CD1c-positive myeloid dendritic cell (primary cell): ENCODE data around the gene TREML1.

Experiments used
- DNase-seq: peaks from one replicate; pipeline ENCODE4 v3.0.0-alpha.2; 2016; ENCODE audit errors: extremely low spot score

Gene TREML1

GRCh38 chr6:41179163-41179562, 25.0 kb upstream of the TREML1 start:
- no peak for DNase-seq

DNA sequence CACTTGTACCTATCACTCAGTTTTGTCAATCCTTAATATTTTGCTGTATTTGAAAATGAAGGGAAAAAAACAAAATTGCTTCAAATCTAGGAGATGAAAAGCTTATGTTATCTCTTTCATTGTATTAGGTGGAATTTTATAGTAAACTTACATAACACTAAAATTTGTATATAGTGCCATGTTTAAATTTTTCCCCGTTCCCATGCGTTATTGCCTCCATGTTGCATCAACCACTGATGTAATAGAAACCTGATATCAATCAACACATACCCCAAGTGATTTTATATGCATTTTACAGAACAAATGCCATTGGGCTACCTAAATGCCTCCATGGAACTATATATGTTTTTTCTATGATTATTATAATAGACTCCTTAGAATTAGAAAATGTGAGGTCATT, 23.5 kb upstream of the TREML1 start:
- DNase-seq: no peak

DNA sequence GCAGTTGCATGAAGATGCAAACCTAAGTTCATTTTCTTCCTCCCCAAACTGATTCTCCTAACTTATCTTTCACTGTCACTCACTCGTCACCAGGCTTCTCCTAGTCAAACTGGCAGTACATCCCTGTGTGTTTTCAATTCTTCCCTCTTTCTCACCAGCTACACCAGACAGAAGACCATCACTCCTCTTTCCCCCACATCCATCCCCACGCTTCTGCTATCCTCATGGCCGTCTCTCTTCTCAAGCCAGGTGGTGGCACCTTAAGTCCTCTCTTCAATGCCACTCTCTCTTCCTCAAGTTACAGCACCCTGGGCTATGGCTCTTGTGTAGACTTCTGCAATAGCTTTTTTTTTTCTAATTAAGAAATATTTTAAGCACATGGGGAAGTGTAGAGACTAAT, 23.1 kb upstream of the TREML1 start:
- no peak for DNase-seq

- DNase-seq: no peak
These were observed 22.0 kb upstream of the TREML1 start for GRCh38 chr6:41176189-41176588.

- no peak for DNase-seq
These were observed 20.9 kb upstream of the TREML1 start for GRCh38 chr6:41175084-41175483.

DNA sequence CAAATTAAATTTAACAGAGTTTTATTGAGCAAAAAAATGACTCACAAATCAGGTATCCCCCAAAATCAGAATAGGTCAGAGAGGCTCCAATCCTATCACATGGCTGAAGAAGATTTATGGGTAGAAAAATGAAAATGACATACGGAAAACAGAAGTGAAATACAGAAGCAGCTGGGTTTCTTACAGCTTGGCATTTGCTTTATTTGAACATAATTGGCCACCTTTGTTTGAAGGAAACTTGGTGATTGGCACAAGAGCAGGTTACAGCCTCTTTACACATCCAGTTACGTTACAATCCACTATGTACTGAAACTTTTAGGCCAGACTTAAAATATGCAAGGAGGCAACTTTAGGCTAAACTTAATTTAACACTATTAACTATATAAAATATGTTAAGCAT, 20.5 kb upstream of the TREML1 start:
- DNase-seq: peak; percentile 31

DNA sequence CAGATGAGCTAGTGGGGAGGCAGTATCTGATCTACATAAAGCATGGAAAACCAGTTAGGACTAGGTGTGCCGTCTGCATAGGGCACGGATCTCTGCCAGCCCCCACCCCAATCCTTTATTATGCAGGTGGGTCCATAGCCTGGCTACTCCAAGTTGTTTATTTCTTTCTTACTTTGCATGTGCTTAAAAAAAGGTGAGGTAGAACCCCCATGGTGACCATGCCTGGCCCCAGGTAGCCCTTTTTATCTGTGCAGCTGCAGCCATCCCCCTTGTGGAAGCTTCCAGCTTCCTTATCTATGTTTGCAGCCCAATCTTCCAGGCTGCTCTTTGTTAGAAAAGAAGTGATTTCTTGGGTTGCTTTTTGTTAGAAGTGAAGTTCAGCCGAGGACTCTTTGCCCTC, 17.8 kb upstream of the TREML1 start:
- no peak for DNase-seq

GRCh38 chr6:41170547-41171160, 16.5 kb upstream of the TREML1 start:
- no peak for DNase-seq

- peak; percentile 22 for DNase-seq
These were observed 13.2 kb upstream of the TREML1 start for GRCh38 chr6:41167173-41167963.

- DNase-seq: no peak
These were observed 10.5 kb upstream of the TREML1 start for GRCh38 chr6:41164551-41165120.

DNA sequence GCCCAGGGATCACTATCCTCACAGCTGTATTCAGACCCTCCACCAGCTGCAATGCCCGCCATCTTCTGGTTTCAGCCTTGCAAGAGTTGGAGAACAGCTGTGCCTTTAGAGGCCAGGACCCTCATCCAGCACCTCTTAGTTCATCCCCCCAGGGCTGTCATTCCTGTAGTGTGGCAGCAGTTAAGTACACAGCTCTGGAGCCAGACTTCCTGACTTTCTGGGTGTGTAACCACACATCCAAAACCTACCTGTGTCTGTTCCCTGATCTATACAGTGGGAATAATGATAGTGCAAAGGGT, 9.2 kb upstream of the TREML1 start:
- DNase-seq: no peak

DNA sequence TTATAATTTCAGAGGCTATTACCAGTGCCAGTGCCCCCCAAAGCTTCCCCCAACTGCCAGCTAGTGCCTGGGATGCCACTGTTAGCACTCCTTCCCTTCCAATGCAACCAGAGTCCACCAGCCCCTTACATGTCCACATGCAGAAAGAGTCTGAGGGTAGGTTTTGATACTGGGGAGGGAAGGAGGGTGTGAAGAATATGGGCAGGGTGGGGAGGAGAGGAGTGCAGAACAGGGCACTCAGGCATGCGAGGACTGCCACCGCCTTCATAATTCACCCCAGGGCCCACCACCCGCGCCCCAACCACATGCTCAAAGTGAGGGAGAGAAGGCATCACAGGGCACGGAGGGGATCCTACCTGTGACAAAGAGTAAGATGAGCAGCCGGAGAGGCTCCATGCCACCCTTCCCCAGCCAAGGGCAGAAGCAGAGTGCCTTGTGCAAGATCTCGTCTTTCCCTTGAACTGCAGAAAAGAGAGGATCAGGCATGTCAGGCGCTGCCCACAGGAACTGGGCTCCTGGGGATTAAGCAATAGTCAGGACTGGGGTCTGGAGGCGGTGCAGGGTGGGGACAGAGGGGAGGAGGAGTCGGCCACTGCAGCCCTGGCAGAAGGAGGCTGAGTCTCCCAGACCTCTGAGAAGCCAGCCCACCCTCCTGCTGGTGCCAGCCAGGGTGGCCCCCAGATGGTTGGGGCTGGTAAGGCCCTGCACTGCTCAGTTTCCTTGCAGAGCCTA, 8.7 kb upstream of the TREML1 start, which contains the start of gene TREM2:
TSS of gene TREM2 (minus strand) at position 430 of the 732 bp plus-strand sequence. CDS start at position 396, 34 bp downstream.
- peak; percentile 83 for DNase-seq

DNA sequence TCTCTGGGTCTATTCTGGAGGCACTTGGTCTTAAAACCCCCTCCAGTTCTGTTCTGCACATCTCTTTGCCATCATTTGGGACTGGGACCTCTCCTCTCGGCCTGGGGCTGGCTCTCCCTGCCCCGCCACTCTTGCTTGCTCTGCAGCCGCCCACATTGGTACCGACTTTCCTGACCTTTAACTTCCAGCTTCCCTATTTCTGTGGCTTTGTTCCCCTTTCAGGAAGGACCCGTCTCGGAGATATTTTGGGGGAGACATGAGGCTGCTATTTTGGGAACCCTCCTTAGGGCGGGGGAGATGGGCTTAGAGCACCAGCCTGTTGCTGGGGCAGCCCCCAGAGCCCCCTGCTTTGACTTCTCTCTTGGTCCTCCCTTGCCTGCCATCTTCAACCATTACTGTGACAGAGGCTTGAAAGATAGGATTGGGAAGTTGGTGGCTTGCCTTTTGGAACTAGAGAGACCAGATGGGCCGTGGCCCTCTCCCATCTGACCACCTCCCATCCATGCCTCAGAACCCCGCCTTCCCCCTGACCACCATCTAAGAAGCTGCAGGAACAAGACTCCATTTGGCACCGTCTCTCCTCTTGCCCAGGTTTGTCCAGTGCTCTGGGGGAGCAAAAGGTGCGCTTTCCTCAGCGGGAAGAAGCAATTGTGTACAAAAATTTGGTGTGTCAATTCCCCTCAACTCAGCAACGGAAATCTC, 7.9 kb upstream of the TREML1 start:
- DNase-seq: peak; percentile 80

GRCh38 chr6:41161380-41161779, 7.2 kb upstream of the TREML1 start:
- no peak for DNase-seq

DNA sequence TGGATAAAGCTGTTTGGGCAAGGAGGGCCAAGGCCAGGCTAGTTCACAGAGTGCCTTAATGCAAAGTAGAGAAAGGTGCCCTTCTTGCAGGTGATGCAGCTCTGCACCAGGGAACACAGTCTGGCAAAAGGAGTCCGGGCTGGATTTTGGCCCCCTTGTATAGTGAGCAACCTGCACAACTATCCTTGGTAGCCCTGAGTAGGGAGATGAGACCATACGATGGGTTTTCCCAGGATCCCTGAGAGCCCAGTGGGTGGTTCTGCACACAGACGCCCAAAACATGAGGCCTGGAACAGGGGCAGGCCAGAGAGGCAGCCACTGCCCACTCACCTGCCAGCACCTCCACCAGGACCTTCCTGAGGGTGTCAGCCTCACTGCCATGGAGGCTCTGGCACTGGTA, 6.8 kb upstream of the TREML1 start:
- no peak for DNase-seq

- DNase-seq: no peak
These were observed 5.4 kb upstream of the TREML1 start for GRCh38 chr6:41159415-41160082.

DNA sequence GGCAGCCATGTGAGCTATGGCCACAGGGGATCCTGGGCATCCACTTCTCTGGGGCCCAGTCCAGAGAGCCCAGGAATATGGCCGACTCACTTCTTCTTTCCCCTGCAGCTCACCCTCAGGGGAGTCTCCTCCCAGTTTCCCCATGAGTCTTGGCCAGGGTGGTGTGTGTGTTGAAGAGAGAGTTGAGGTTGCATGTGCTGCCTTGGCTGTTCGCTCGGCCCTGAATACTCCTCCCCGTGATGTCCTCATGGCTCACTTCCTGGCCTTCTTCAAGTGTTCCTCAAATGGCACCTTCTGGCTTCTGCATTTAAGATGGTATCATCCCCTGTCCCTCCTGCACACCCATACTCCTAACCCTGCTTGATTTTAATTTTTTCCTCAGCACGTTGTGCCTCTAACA, 3.2 kb upstream of the TREML1 start:
- DNase-seq: peak; percentile 84

DNA sequence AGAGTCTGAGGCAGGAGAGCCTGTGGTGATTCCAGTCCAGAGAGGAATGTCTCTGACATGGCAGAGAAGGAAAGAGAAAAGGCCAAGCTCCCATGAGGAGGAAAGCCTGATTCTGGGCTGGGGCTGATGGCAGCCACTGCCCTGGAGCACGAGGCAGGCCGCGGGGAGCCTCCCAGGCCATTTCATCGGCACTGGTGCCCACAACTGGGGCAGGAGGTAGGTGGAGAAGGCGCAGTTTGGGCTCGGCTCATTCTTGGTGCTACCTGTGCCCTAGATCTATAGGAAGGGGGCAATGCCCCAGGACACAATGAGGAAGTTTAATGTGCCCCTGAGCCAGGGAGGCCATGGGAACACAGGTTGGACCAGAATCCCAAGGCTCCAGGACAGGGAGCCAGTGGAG, 2.6 kb upstream of the TREML1 start:
- no peak for DNase-seq

DNA sequence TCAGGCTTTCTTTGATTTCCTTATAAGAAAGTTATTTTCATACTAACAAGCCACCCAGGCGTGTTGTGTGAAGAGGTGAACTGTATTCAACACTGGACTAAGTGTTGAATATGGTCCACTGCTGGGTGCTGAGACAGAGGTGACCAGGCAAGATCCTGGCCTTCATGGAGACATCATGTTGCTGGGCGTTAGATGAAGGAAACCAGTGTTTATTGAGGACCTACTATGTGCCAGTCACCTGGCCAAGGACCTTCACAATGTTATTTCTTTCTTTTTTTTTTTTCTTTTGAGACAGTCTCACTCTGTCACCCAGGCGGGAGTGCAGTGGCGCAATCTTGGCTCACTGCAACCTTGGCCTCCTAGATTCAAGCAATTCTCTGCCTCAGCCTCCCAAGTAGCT, 1.9 kb upstream of the TREML1 start:
- DNase-seq: no peak

GRCh38 chr6:41155132-41155805, 1.1 kb upstream of the TREML1 start:
- DNase-seq: no peak

GRCh38 chr6:41153451-41153850, 696 bp downstream of the TREML1 start:
- DNase-seq: no peak
